Measurements from ENCODE around the gene FEZ2.

- TF ChIP-seq, protein P1, sequence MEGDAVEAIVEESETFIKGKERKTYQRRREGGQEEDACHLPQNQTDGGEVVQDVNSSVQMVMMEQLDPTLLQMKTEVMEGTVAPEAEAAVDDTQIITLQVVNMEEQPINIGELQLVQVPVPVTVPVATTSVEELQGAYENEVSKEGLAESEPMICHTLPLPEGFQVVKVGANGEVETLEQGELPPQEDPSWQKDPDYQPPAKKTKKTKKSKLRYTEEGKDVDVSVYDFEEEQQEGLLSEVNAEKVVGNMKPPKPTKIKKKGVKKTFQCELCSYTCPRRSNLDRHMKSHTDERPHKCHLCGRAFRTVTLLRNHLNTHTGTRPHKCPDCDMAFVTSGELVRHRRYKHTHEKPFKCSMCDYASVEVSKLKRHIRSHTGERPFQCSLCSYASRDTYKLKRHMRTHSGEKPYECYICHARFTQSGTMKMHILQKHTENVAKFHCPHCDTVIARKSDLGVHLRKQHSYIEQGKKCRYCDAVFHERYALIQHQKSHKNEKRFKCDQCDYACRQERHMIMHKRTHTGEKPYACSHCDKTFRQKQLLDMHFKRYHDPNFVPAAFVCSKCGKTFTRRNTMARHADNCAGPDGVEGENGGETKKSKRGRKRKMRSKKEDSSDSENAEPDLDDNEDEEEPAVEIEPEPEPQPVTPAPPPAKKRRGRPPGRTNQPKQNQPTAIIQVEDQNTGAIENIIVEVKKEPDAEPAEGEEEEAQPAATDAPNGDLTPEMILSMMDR (IDR thresholded peaks at IDR 0.05), result no peak
- TF ChIP-seq POLR2A (IDR thresholded peaks at IDR 0.05) (no peak), POLR2AphosphoS5 (IDR thresholded peaks at IDR 0.05; ENCODE audit: insufficient read depth in 1 of 2, low read depth in 1 of 2) (no peak)
Measured at GRCh38 chr2:36535099-36535498, 62.9 kb downstream of the FEZ2 start.

All from vagina (tissue), 2 donors.